ENCODE data around the gene ARMCX4. TPM values are rescaled to one million over a fixed set of nuclear protein-coding genes. Genes with fewer than 3 reads are reported as not detected.
"Not testable (repeated sequence)": the region's sequence is repeated elsewhere in the genome, so short reads cannot be mapped to it uniquely, and the experiment has no call there.

ARMCX4 gene
- total RNA-seq, 1 donor from 2014 or later, result 30.8 TPM

- peaks cover 9% of the 10 kb centered on the region for H3K9me3 Mint-ChIP-seq
- H3K36me3 Mint-ChIP-seq, result peaks cover 9% of the 10 kb centered on the region
- DNase-seq (ENCODE audit: low spot score in 2 of 2, unreplicated experiment in 2 of 2), result no peak
- H3K27ac Mint-ChIP-seq, result peak overlapping the region; percentile 33
- H3K4me3 Mint-ChIP-seq, result peak overlapping the region; percentile 3
- H3K27me3 Mint-ChIP-seq (ENCODE audit: low read depth), result no peaks in the 10 kb centered on the region
- H3K4me1 Mint-ChIP-seq, result peaks cover 14% of the 10 kb centered on the region
- TF ChIP-seq CTCF (IDR thresholded peaks at IDR 0.05; ENCODE audit: unreplicated experiment), result no peak
Measured at GRCh38 chrX:101484135-101484534, 1.1 kb upstream of the ARMCX4 start.

GRCh38 chrX:101488796-101489195 is 3.5 kb downstream of the ARMCX4 start:
- H3K36me3 Mint-ChIP-seq, result peaks cover 15% of the 10 kb centered on the region
- DNase-seq (ENCODE audit: low spot score in 2 of 2, unreplicated experiment in 2 of 2), result no peak
- H3K9me3 Mint-ChIP-seq, result peaks cover 24% of the 10 kb centered on the region
- H3K27me3 Mint-ChIP-seq (ENCODE audit: low read depth), result no peaks in the 10 kb centered on the region
- no peak for TF ChIP-seq CTCF (IDR thresholded peaks at IDR 0.05; ENCODE audit: unreplicated experiment)
- peaks cover 9% of the 10 kb centered on the region for H3K4me1 Mint-ChIP-seq
- no peak overlapping the region for H3K27ac Mint-ChIP-seq
- H3K4me3 Mint-ChIP-seq, result no peak overlapping the region

- DNase-seq (ENCODE audit: low spot score in 2 of 2, unreplicated experiment in 2 of 2), result no peak
- no peak overlapping the region for H3K27ac Mint-ChIP-seq
- no peak overlapping the region for H3K4me3 Mint-ChIP-seq
- peaks cover 40% of the 10 kb centered on the region for H3K9me3 Mint-ChIP-seq
- no peak for TF ChIP-seq CTCF (IDR thresholded peaks at IDR 0.05; ENCODE audit: unreplicated experiment)
- H3K27me3 Mint-ChIP-seq (ENCODE audit: low read depth), result no peaks in the 10 kb centered on the region
- peaks cover 15% of the 10 kb centered on the region for H3K36me3 Mint-ChIP-seq
- no peaks in the 10 kb centered on the region for H3K4me1 Mint-ChIP-seq
Measured at GRCh38 chrX:101491943-101492342, 6.7 kb downstream of the ARMCX4 start.

- Mint-ChIP-seq H3K27me3 (ENCODE audit: low read depth) (no peaks in the 10 kb centered on the region), H3K4me1 (no peaks in the 10 kb centered on the region), H3K9me3 (peaks cover 40% of the 10 kb centered on the region), H3K27ac (no peak overlapping the region), H3K36me3 (peaks cover 15% of the 10 kb centered on the region), H3K4me3 (no peak overlapping the region)
- no peak for TF ChIP-seq CTCF (IDR thresholded peaks at IDR 0.05; ENCODE audit: unreplicated experiment)
- no peak for DNase-seq (ENCODE audit: low spot score in 2 of 2, unreplicated experiment in 2 of 2)
Measured at GRCh38 chrX:101493225-101493624, 8.0 kb downstream of the ARMCX4 start.

- H3K36me3 Mint-ChIP-seq, result peaks cover 45% of the 10 kb centered on the region
- H3K9me3 Mint-ChIP-seq, result peaks cover 42% of the 10 kb centered on the region
- not testable (repeated sequence) for H3K27ac Mint-ChIP-seq; DNase-seq (ENCODE audit: low spot score in 2 of 2, unreplicated experiment in 2 of 2); H3K4me1 Mint-ChIP-seq; H3K4me3 Mint-ChIP-seq; H3K27me3 Mint-ChIP-seq (ENCODE audit: low read depth)
Measured at GRCh38 chrX:101502929-101503328, 17.7 kb downstream of the ARMCX4 start.

- Mint-ChIP-seq H3K27me3 (ENCODE audit: low read depth) (no peaks in the 10 kb centered on the region), H3K36me3 (peaks cover 17% of the 10 kb centered on the region), H3K4me3 (no peak overlapping the region), H3K9me3 (peaks cover 25% of the 10 kb centered on the region), H3K4me1 (no peaks in the 10 kb centered on the region), H3K27ac (no peak overlapping the region)
- no peak for TF ChIP-seq CTCF (IDR thresholded peaks at IDR 0.05; ENCODE audit: unreplicated experiment)
- no peak for DNase-seq (ENCODE audit: low spot score in 2 of 2, unreplicated experiment in 2 of 2)
Measured at GRCh38 chrX:101507372-101507771, 22.1 kb downstream of the ARMCX4 start.

Measured in mesothelial cell of epicardium (in vitro differentiated cells).